Upper lobe of left lung (tissue), 6 donors: ENCODE data around the gene CRTC2. TPM values are rescaled to one million over a fixed set of nuclear protein-coding genes. Genes with fewer than 3 reads are reported as not detected.

Source experiments
- ATAC-seq, 2 donors: fragments of 200-7000 bp; cut with Tn5 transposase; one replicate each; pipeline ENCODE4 v1.9.1; 2022; ENCODE audit warnings: mild to moderate bottlenecking in 2 of 2, moderate library complexity in 2 of 2; ENCODE audit not compliant: low FRiP score in 2 of 2
- DNase-seq, 2 donors: peaks; one replicate each; pipeline ENCODE4 v3.0.0-alpha.2; 2019 to 2020
- H3K27ac ChIP-seq, 4 donors: fragments of 200-600 bp; sonication (generic); one replicate each; pipeline ENCODE4 v1.5.1; 2016 to 2019
- H3K27me3 ChIP-seq, 4 donors: fragments of 200-600 bp; sonication (generic); one replicate each; pipeline ENCODE4 v1.5.1; 2017 to 2019
- H3K36me3 ChIP-seq, 4 donors: fragments of 200-600 bp; sonication (generic); one replicate each; pipeline ENCODE4 v1.5.1; 2016 to 2019
- H3K4me1 ChIP-seq, 4 donors: fragments of 200-600 bp; sonication (generic); one replicate each; pipeline ENCODE4 v1.5.1; 2018 to 2019
- H3K4me3 ChIP-seq, 4 donors: fragments of 200-600 bp; sonication (generic); one replicate each; pipeline ENCODE4 v1.5.1; 2017 to 2019; ENCODE audit warnings: mild to moderate bottlenecking in 2 of 4, moderate library complexity in 1 of 4
- H3K9me3 ChIP-seq, 4 donors: fragments of 200-600 bp; sonication (generic); one replicate each; pipeline ENCODE4 v1.5.1; 2018 to 2019
- EP300 ChIP-seq, 4 donors: sonication (generic); formaldehyde crosslinking; IDR thresholded peaks; one replicate each; pipeline ENCODE4 v1.5.1; 2017; ENCODE audit warnings: antibody characterized with exemption in 4 of 4, control low read depth in 2 of 4
- POLR2A ChIP-seq, 4 donors: fragments of 450-650 bp; IDR thresholded peaks; one replicate each; pipeline ENCODE4 v1.5.1; 2016 to 2017; ENCODE audit warnings: antibody characterized with exemption in 4 of 4, mild to moderate bottlenecking in 2 of 4
- POLR2AphosphoS5 ChIP-seq, 2 donors: sonication (generic); formaldehyde crosslinking; IDR thresholded peaks; one replicate each; pipeline ENCODE4 v1.5.1; 2017; ENCODE audit warnings: antibody characterized with exemption in 2 of 2
- WGBS, 2 donors: methylation state at CpG; one replicate each; pipeline ENCODE4 v1.1.5; 2017 to 2018; 5-methylcytosine and 5-hydroxymethylcytosine counted together
- total RNA-seq, 6 donors: library from RNA; depleted of rRNA in 4 of 6; stranded (reverse); fragments of >200 nt in 4 of 6; gene quantifications; one replicate each; pipeline versions ENCODE4 v1.1.0 to v1.2.1, GENCODE V29; 2016 to 2021
- TF ChIP-seq, protein P1 (sequence below), 6 experiments: fragments of 450-650 bp in 4 of 6; fragments of 200-600 bp in 2 of 6; sonication (generic) in 2 of 6; IDR thresholded peaks; one replicate each; pipeline ENCODE4 v1.5.1; 2016 to 2019; ENCODE audit warnings: antibody characterized with exemption in 6 of 6
- donor health status: DM: no; HTN: no; CAD: no; lungs with moderate emphysema.
- donor health status: DM: no; HTN: yes; CAD: no; lungs with severe emphysema.

CRTC2 gene
- total RNA-seq, 6 donors from 2014 or later, result 19.4 to 93.2 (median 37.6) TPM

GRCh38 chr1:153961421-153961820, 3.0 kb upstream of the CRTC2 start:
- Histone ChIP-seq H3K27ac (peak overlapping the region; percentile 94 to 98 (median 97)), H3K4me3 (peak overlapping the region in 2 of 4 donors; percentile 56 to 72), H3K27me3 (no peaks in the 10 kb centered on the region), H3K36me3 (peaks cover 0 to 28% (median 11%) of the 10 kb centered on the region in 4 donors), H3K9me3 (no peaks in the 10 kb centered on the region), H3K4me1 (peaks cover 59 to 81% (median 67%) of the 10 kb centered on the region in 4 donors)
- TF ChIP-seq POLR2A (IDR thresholded peaks at IDR 0.05), result no peak
- no peak for TF ChIP-seq POLR2AphosphoS5 (IDR thresholded peaks at IDR 0.05)
- TF ChIP-seq EP300 (IDR thresholded peaks at IDR 0.05), result no peak
- TF ChIP-seq, protein P1, sequence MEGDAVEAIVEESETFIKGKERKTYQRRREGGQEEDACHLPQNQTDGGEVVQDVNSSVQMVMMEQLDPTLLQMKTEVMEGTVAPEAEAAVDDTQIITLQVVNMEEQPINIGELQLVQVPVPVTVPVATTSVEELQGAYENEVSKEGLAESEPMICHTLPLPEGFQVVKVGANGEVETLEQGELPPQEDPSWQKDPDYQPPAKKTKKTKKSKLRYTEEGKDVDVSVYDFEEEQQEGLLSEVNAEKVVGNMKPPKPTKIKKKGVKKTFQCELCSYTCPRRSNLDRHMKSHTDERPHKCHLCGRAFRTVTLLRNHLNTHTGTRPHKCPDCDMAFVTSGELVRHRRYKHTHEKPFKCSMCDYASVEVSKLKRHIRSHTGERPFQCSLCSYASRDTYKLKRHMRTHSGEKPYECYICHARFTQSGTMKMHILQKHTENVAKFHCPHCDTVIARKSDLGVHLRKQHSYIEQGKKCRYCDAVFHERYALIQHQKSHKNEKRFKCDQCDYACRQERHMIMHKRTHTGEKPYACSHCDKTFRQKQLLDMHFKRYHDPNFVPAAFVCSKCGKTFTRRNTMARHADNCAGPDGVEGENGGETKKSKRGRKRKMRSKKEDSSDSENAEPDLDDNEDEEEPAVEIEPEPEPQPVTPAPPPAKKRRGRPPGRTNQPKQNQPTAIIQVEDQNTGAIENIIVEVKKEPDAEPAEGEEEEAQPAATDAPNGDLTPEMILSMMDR (IDR thresholded peaks at IDR 0.05), result no peak
- WGBS, 2 donors, result 80 to 83% methylated on average over 4 of the region's 4 CpGs
- ATAC-seq (no peak), DNase-seq (no peak)

GRCh38 chr1:153960206-153960605, 1.8 kb upstream of the CRTC2 start:
- Histone ChIP-seq H3K4me3 (no peak overlapping the region), H3K27ac (peak overlapping the region in 3 of 4 donors; percentile 92 to 96 (median 94)), H3K9me3 (no peaks in the 10 kb centered on the region), H3K4me1 (peaks cover 60 to 79% (median 65%) of the 10 kb centered on the region in 4 donors), H3K36me3 (peaks cover 0 to 28% (median 11%) of the 10 kb centered on the region in 4 donors), H3K27me3 (no peaks in the 10 kb centered on the region)
- DNase-seq (peak in 1 of 2 donors; percentile 64), ATAC-seq (no peak)
- TF ChIP-seq EP300 (IDR thresholded peaks at IDR 0.05) (no peak), POLR2A (IDR thresholded peaks at IDR 0.05) (no peak), POLR2AphosphoS5 (IDR thresholded peaks at IDR 0.05) (no peak)
- TF ChIP-seq, protein P1 (IDR thresholded peaks at IDR 0.05), result no peak
- WGBS, 2 donors, result 94 to 100% methylated on average over 2 to 9 of the region's 11 CpGs

DNA sequence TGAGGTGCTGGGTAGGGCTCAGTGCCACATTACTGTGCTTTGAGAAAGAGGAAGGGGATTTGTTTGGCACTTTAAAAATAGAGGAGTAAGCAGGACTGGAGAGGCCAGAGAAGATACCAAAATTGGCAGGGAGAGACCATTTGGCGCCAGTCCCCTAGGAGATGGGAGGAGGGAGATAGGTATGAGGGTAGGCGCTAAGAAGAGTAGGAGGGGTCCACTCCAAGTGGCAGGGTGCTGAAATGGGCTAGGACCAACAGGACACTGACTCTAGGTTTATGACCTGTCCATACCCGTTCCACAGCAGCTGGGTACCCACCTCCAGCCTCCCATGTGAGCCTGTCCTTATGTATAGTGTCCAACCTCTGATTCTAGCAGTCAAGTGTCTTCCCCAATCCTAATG, 1.0 kb upstream of the CRTC2 start:
- peak overlapping the region; percentile 91 to 96 (median 93) for H3K27ac ChIP-seq
- 76 to 78% methylated on average over 3 of the region's 3 CpGs for WGBS, 2 donors
- H3K4me3 ChIP-seq, result no peak overlapping the region

DNA sequence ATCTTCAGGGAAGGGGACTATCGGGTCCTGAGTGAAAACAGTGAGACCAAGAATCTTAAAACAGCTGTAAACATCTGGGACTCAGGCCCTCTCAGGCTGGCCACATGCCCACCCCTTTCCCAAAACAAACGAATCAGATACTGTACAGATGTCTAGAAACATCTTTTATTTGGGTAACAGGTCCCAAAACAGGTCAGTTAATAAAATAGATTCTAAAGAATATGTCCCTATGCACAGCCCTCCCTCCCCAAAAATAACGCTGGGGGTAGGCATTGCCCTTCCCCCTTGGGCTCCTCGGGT, 499 bp upstream of the CRTC2 start:
- DNase-seq (no peak), ATAC-seq (no peak)
- TF ChIP-seq POLR2AphosphoS5 (IDR thresholded peaks at IDR 0.05), result no peak
- Histone ChIP-seq H3K27ac (peak overlapping the region; percentile 91 to 96 (median 93)), H3K4me1 (peaks cover 48 to 80% (median 55%) of the 10 kb centered on the region in 4 donors), H3K36me3 (peaks cover 0 to 40% (median 12%) of the 10 kb centered on the region in 4 donors), H3K27me3 (no peaks in the 10 kb centered on the region), H3K9me3 (no peaks in the 10 kb centered on the region), H3K4me3 (peak overlapping the region in 3 of 4 donors; percentile 83 to 96 (median 94))
- 12 to 13% methylated on average over 4 of the region's 4 CpGs for WGBS, 2 donors

More for the DNA sequence above, 1.0 kb upstream of the CRTC2 start:
- no peak for DNase-seq
- Histone ChIP-seq H3K27me3 (no peaks in the 10 kb centered on the region), H3K9me3 (no peaks in the 10 kb centered on the region), H3K36me3 (peaks cover 0 to 34% (median 11%) of the 10 kb centered on the region in 4 donors), H3K4me1 (peaks cover 53 to 80% (median 61%) of the 10 kb centered on the region in 4 donors)
- TF ChIP-seq POLR2A (IDR thresholded peaks at IDR 0.05), result no peak
- TF ChIP-seq EP300 (IDR thresholded peaks at IDR 0.05), result no peak
- TF ChIP-seq, protein P1 (IDR thresholded peaks at IDR 0.05), result no peak
- no peak for TF ChIP-seq POLR2AphosphoS5 (IDR thresholded peaks at IDR 0.05)
- no peak for ATAC-seq

GRCh38 chr1:153957744-153958110, 685 bp downstream of the CRTC2 start:
- Histone ChIP-seq H3K9me3 (no peaks in the 10 kb centered on the region), H3K36me3 (peaks cover 0 to 52% (median 24%) of the 10 kb centered on the region in 4 donors), H3K4me3 (peak overlapping the region; percentile 83 to 96 (median 90)), H3K27ac (peak overlapping the region; percentile 91 to 96 (median 93)), H3K27me3 (no peaks in the 10 kb centered on the region), H3K4me1 (peaks cover 48 to 75% (median 53%) of the 10 kb centered on the region in 4 donors)
- TF ChIP-seq, protein P1 (IDR thresholded peaks at IDR 0.05), result no peak
- TF ChIP-seq POLR2AphosphoS5 (IDR thresholded peaks at IDR 0.05), result no peak
- 1% methylated on average over 10 to 13 of the region's 13 CpGs for WGBS, 2 donors
- DNase-seq (peak in 1 of 2 donors; percentile 55), ATAC-seq (peak; percentile 0 to 3)
